Right lobe of liver (tissue), 4 donors: ENCODE results near the gene DIPK1C.

Experiments used
- CTCF ChIP-seq, 4 donors: fragments of 200-600 bp in 3 of 4; fragments of 450-650 bp in 1 of 4; IDR thresholded peaks; one replicate each; pipeline versions ENCODE4 v1.5.1 to v1.8.0; 2016 to 2022; ENCODE audit warnings: antibody characterized with exemption in 4 of 4, mild to moderate bottlenecking in 2 of 4
- POLR2A ChIP-seq: fragments of 450-650 bp; IDR thresholded peaks from one replicate; pipeline ENCODE4 v1.6.1; 2017; ENCODE audit warnings: antibody characterized with exemption, mild to moderate bottlenecking
- donor health status: DM: no; HTN: no; CAD: no.
- donor health status: DM: no; HTN: no; CAD: no.
- donor health status: DM: no; HTN: yes; CAD: no.

GRCh38 chr18:74459889-74460288, 2.8 kb upstream of the DIPK1C start:
- no peak for TF ChIP-seq CTCF (IDR thresholded peaks at IDR 0.05)
- TF ChIP-seq POLR2A = no peak
